RPMI8226 (cell line): ENCODE measurements around the gene LHPP.

ENCODE experiments used
- DNase-seq: peaks from one replicate; pipeline ENCODE4 v3.0.0-alpha.2; 2015

Gene LHPP

GRCh38 chr10:124611738-124612137, 150.1 kb downstream of the LHPP start:
- no peak for DNase-seq

GRCh38 chr10:124612611-124613498, 151.2 kb downstream of the LHPP start:
- DNase-seq: no peak

- DNase-seq: no peak
Measured at GRCh38 chr10:124614003-124614659, 152.5 kb downstream of the LHPP start.

GRCh38 chr10:124615259-124615658, 153.6 kb downstream of the LHPP start:
- no peak for DNase-seq

GRCh38 chr10:124616040-124616835, 154.6 kb downstream of the LHPP start:
- no peak for DNase-seq

- DNase-seq: no peak
Measured at GRCh38 chr10:124616836-124617130, 155.2 kb downstream of the LHPP start.

- DNase-seq: no peak
Measured at GRCh38 chr10:124618470-124619073, 156.9 kb downstream of the LHPP start.

GRCh38 chr10:124619195-124619594, 157.6 kb downstream of the LHPP start:
- no peak for DNase-seq

GRCh38 chr10:124619802-124620490, 158.3 kb downstream of the LHPP start:
- no peak for DNase-seq

GRCh38 chr10:124621637-124622036, 160.0 kb downstream of the LHPP start:
- no peak for DNase-seq

- no peak for DNase-seq
Measured at GRCh38 chr10:124622158-124622557, 160.5 kb downstream of the LHPP start.

GRCh38 chr10:124622866-124623536, 161.4 kb downstream of the LHPP start:
- DNase-seq: no peak

- no peak for DNase-seq
Measured at GRCh38 chr10:124624006-124624405, 162.4 kb downstream of the LHPP start.

- no peak for DNase-seq
Measured at GRCh38 chr10:124624466-124624865, 162.8 kb downstream of the LHPP start.

GRCh38 chr10:124624895-124625294, 163.3 kb downstream of the LHPP start:
- no peak for DNase-seq

- DNase-seq: no peak
Measured at GRCh38 chr10:124625831-124626238, 164.2 kb downstream of the LHPP start.

- DNase-seq: no peak
Measured at GRCh38 chr10:124626759-124627380, 165.2 kb downstream of the LHPP start.

GRCh38 chr10:124627866-124628675, 166.4 kb downstream of the LHPP start:
- no peak for DNase-seq

- DNase-seq: no peak
Measured at GRCh38 chr10:124628676-124629021, 167.0 kb downstream of the LHPP start.

GRCh38 chr10:124629415-124629814, 167.8 kb downstream of the LHPP start:
- DNase-seq: no peak

- DNase-seq: no peak
Measured at GRCh38 chr10:124629842-124630241, 168.2 kb downstream of the LHPP start.
